GM06990 (cell line): ENCODE data around the gene GNG4.

Source experiments
- DNase-seq: peaks from one replicate; pipeline ENCODE4 v3.0.0-alpha.2; 2011; ENCODE audit not compliant: insufficient read length; ENCODE audit errors: extremely low read depth
- H3K27me3 ChIP-seq: replicated peaks from 2 replicates; pipeline ENCODE4 v1.6.0; 2011; ENCODE audit warnings: low read length; ENCODE audit not compliant: control insufficient read depth, insufficient read depth
- H3K36me3 ChIP-seq: 2 replicates; pipeline ENCODE4 v1.5.1; 2011; ENCODE audit warnings: low read length; ENCODE audit not compliant: control insufficient read depth, insufficient read depth
- H3K4me3 ChIP-seq: replicated peaks from 2 replicates; pipeline ENCODE4 v1.5.1; 2011; ENCODE audit warnings: low read depth, mild to moderate bottlenecking, control low read depth, low read length
- CTCF ChIP-seq: IDR thresholded peaks from 2 replicates; pipeline ENCODE4 v1.5.1; 2011; ENCODE audit warnings: low read length, control low read depth, mild to moderate bottlenecking, inconsistent platforms; ENCODE audit not compliant: insufficient read depth, poor library complexity, severe bottlenecking

GNG4 gene

GRCh38 chr1:235617140-235617539, 32.4 kb downstream of the GNG4 start:
- Histone ChIP-seq H3K4me3 (no peak overlapping the region), H3K27me3 (no peaks in the 10 kb centered on the region; the same call in none of the 2 replicates), H3K36me3 (no peaks in the 10 kb centered on the region)
- TF ChIP-seq CTCF = no peak
- no peak for DNase-seq

- DNase-seq = no peak
- TF ChIP-seq CTCF = no peak
- Histone ChIP-seq H3K27me3 (no peaks in the 10 kb centered on the region; the same call in none of the 2 replicates), H3K36me3 (no peaks in the 10 kb centered on the region), H3K4me3 (no peak overlapping the region)
Observed at GRCh38 chr1:235614442-235614954, 35.1 kb downstream of the GNG4 start.

- no peak for TF ChIP-seq CTCF
- H3K4me3 ChIP-seq = no peak overlapping the region
Observed at GRCh38 chr1:235613602-235614001, 36.0 kb downstream of the GNG4 start.

GRCh38 chr1:235612761-235613160, 36.8 kb downstream of the GNG4 start:
- no peaks in the 10 kb centered on the region; the same call in none of the 2 replicates for H3K27me3 ChIP-seq
- H3K4me3 ChIP-seq = no peak overlapping the region
- no peaks in the 10 kb centered on the region for H3K36me3 ChIP-seq
- no peak for DNase-seq
- no peak for TF ChIP-seq CTCF

More at GRCh38 chr1:235613602-235614001, 36.0 kb downstream of the GNG4 start:
- H3K36me3 ChIP-seq = no peaks in the 10 kb centered on the region
- no peak for DNase-seq
- no peaks in the 10 kb centered on the region; the same call in none of the 2 replicates for H3K27me3 ChIP-seq

- Histone ChIP-seq H3K4me3 (no peak overlapping the region), H3K27me3 (no peaks in the 10 kb centered on the region; the same call in 1 of the 2 replicates), H3K36me3 (no peaks in the 10 kb centered on the region)
- DNase-seq = no peak
- TF ChIP-seq CTCF = no peak
Observed at GRCh38 chr1:235610157-235610556, 39.4 kb downstream of the GNG4 start.

GRCh38 chr1:235608278-235608677, 41.3 kb downstream of the GNG4 start:
- DNase-seq = no peak
- TF ChIP-seq CTCF = no peak
- Histone ChIP-seq H3K27me3 (no peaks in the 10 kb centered on the region; the same call in 1 of the 2 replicates), H3K36me3 (no peaks in the 10 kb centered on the region), H3K4me3 (no peak overlapping the region)
